Measurements from ENCODE around the gene DCC. TPM values are rescaled to one million over a fixed set of nuclear protein-coding genes. Genes with fewer than 3 reads are reported as not detected.

Gene DCC
- polyA plus RNA-seq, 4 donors = 7.6 to 13.7 (median 9.5) TPM

- no peak for DNase-seq (ENCODE audit: low read depth in 4 of 4, low spot score in 2 of 4)
Observed at GRCh38 chr18:52409727-52410126, 69.7 kb downstream of the DCC start.

- no peak for DNase-seq (ENCODE audit: low read depth in 4 of 4, low spot score in 2 of 4)
Observed at GRCh38 chr18:52415131-52415530, 75.1 kb downstream of the DCC start.

GRCh38 chr18:52422985-52423601 lies 83.1 kb downstream of the DCC start:
- DNase-seq (ENCODE audit: low read depth in 4 of 4, low spot score in 2 of 4) = no peak

GRCh38 chr18:52426041-52426440 lies 86.0 kb downstream of the DCC start:
- DNase-seq (ENCODE audit: low read depth in 4 of 4, low spot score in 2 of 4) = no peak

GRCh38 chr18:52426462-52426861 lies 86.5 kb downstream of the DCC start:
- no peak for DNase-seq (ENCODE audit: low read depth in 4 of 4, low spot score in 2 of 4)

- DNase-seq (ENCODE audit: low read depth in 4 of 4, low spot score in 2 of 4) = no peak
Observed at GRCh38 chr18:52427521-52428175, 87.7 kb downstream of the DCC start.

GRCh38 chr18:52431683-52432082 lies 91.7 kb downstream of the DCC start:
- no peak for DNase-seq (ENCODE audit: low read depth in 4 of 4, low spot score in 2 of 4)

- no peak for DNase-seq (ENCODE audit: low read depth in 4 of 4, low spot score in 2 of 4)
Observed at GRCh38 chr18:52433797-52434196, 93.8 kb downstream of the DCC start.

GRCh38 chr18:52435301-52435700 lies 95.3 kb downstream of the DCC start:
- no peak for DNase-seq (ENCODE audit: low read depth in 4 of 4, low spot score in 2 of 4)

- no peak for DNase-seq (ENCODE audit: low read depth in 4 of 4, low spot score in 2 of 4)
Observed at GRCh38 chr18:52437161-52437560, 97.2 kb downstream of the DCC start.

GRCh38 chr18:52439457-52439856 lies 99.5 kb downstream of the DCC start:
- no peak for DNase-seq (ENCODE audit: low read depth in 4 of 4, low spot score in 2 of 4)

GRCh38 chr18:52441794-52442193 lies 101.8 kb downstream of the DCC start:
- no peak for DNase-seq (ENCODE audit: low read depth in 4 of 4, low spot score in 2 of 4)

- no peak for DNase-seq (ENCODE audit: low read depth in 4 of 4, low spot score in 2 of 4)
Observed at GRCh38 chr18:52442686-52443085, 102.7 kb downstream of the DCC start.

- DNase-seq (ENCODE audit: low read depth in 4 of 4, low spot score in 2 of 4) = no peak
Observed at GRCh38 chr18:52451256-52451655, 111.3 kb downstream of the DCC start.

GRCh38 chr18:52451851-52452250 lies 111.9 kb downstream of the DCC start:
- no peak for DNase-seq (ENCODE audit: low read depth in 4 of 4, low spot score in 2 of 4)

- DNase-seq (ENCODE audit: low read depth in 4 of 4, low spot score in 2 of 4) = no peak
Observed at GRCh38 chr18:52452427-52452826, 112.4 kb downstream of the DCC start.

- DNase-seq (ENCODE audit: low read depth in 4 of 4, low spot score in 2 of 4) = no peak
Observed at GRCh38 chr18:52459890-52460289, 119.9 kb downstream of the DCC start.

GRCh38 chr18:52462853-52463252 lies 122.9 kb downstream of the DCC start:
- DNase-seq (ENCODE audit: low read depth in 4 of 4, low spot score in 2 of 4) = no peak

GRCh38 chr18:52465391-52465790 lies 125.4 kb downstream of the DCC start:
- no peak for DNase-seq (ENCODE audit: low read depth in 4 of 4, low spot score in 2 of 4)

GRCh38 chr18:52468496-52468895 lies 128.5 kb downstream of the DCC start:
- DNase-seq (ENCODE audit: low read depth in 4 of 4, low spot score in 2 of 4) = no peak

- no peak for DNase-seq (ENCODE audit: low read depth in 4 of 4, low spot score in 2 of 4)
Observed at GRCh38 chr18:52475325-52475724, 135.3 kb downstream of the DCC start.

GRCh38 chr18:52481116-52481515 lies 141.1 kb downstream of the DCC start:
- no peak for DNase-seq (ENCODE audit: low read depth in 4 of 4, low spot score in 2 of 4)

- no peak for DNase-seq (ENCODE audit: low read depth in 4 of 4, low spot score in 2 of 4)
Observed at GRCh38 chr18:52484977-52485376, 145.0 kb downstream of the DCC start.
